GM21576 (cell line): ENCODE data around the gene HDAC7.
"Not testable (repeated sequence)": the region's sequence is repeated elsewhere in the genome, so short reads cannot be mapped to it uniquely, and the experiment has no call there.

Experiments used
- ATAC-seq: cut with Tn5 transposase; IDR thresholded peaks from one replicate; pipeline ENCODE4 v1.9.1; 2021; ENCODE audit warnings: mild to moderate bottlenecking, moderate library complexity; ENCODE audit not compliant: unreplicated experiment

The HDAC7 gene

DNA sequence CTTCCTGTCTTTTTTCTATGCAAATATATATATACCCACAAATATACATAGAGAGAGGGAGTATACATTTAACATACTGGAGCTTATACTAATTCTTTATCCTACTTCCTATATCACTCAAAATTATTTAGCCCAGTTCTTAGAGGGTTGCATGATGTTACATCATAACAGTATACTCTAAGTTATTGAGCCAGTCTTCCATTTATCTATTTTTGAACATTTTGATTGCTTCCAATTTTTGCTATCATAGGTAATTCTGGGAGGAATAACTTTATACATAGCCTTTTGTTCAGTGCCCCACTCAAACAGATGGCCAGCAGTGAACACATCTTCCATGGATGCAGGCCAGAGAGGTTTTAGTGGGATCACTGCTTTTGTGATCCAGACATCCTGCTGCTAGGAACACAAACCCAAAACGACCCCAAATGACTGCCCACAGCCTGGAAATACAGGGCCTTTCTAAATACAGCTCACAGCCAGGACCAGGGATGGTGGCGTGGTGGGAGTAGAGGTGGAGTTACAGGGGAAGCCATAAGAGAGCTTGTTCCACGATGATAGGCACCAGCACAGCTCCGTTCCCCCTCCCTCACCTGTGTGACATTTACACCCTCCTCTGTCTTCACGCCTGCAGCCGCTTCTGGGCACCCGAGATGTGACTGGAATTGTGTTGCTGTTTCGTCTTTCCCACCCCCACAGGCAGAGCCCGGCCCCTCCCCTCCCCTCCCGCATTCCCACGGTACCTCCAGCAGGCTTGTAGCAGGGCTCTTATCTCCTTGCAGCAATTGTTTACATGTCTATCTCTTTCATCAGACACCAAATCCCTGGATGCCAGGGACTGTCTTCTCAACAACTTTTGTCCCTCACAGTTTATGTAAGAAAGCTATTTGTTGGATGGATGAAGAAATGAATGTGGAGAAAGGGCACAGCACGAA is 30.7 kb upstream of the HDAC7 start:
- ATAC-seq, result no peak

DNA sequence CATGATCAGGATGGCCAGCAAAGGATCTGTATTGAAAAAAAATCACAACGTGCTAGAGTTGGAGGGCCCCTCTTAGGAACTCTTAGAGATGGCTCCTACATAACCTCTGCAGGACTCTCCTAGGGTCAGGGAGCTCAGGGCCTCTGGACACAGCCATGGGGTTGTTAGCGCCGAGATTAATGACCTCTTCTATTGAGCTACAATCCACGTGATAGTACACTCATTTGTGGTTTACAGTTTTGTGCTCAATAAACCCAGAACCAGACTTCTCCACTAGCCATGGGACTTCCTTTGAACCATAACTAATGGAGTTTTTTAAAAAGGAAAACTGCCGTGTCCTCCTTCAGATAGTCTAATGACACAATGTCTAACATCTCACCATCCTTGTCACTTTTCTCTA is 29.6 kb upstream of the HDAC7 start:
- no peak for ATAC-seq

DNA sequence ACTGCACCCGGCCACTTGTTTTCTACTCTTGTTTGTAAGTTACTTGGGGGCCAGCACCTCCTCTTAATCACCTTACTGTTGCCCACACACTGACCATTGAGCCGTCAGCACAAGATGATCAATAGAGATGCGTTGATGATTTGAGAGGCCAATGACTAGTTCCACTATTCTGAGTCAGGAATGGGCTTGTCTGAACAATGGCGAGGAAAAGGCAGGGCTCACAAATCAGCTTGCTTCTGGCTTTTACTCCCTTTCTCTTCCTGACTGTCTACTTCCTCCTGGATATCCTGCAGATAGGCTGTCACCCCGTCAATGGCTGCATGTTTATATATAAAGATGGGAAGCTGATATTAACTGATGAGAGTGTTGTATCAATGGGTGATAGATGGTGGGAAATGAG is 29.1 kb upstream of the HDAC7 start:
- no peak for ATAC-seq

DNA sequence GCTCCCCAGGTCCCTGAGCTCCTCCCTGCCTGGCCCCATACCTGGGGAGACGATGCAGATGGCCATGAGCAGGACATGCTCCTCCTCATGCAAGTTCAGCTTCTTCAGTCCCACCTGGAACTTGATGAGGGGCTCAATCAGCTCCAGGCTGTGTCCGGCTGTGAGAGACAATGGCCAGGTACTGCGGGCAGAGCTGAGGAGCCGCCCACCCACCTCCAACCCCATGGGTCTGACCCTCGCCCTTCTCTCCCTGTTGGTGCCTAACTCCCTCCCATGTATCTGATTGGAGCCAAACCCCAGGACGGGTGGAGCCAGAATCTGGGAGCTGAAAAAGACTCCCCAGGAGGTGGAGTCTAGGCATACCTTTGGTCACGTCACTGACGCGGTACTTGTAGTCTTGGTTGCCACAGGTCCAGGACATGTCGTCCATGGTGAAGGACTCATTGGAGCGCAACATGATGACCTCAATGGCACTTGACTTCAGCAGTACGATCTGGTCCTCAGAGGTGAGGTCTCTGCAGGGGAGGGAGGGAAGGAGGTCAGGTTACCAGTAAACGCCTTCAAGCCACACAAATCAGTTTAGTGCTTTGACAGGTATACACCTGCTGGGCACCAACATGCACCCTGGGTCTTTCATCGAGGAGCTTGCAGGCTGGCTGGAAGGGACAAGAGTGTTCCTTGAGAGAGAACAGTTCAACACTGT is 26.7 kb upstream of the HDAC7 start:
- ATAC-seq, result no peak

DNA sequence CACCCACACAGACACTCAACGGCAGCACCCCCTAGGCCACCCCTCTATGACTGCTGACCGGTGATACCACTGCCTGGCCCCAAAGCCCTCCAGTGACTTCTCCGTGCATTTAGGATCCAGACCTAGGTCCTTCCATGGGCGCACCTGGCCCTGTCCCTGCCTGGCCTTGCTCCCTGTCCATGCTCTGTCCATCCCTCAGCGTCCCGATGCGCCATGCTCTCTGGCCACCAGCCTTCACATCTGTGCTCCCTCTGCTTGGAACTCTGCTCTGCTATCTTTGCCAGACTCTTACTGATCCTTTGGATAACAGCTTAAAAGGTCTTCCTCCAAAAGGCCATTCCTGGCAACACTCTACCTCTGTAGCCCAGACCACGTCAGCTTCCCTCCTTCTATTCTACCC is 25.4 kb upstream of the HDAC7 start:
- no peak for ATAC-seq

DNA sequence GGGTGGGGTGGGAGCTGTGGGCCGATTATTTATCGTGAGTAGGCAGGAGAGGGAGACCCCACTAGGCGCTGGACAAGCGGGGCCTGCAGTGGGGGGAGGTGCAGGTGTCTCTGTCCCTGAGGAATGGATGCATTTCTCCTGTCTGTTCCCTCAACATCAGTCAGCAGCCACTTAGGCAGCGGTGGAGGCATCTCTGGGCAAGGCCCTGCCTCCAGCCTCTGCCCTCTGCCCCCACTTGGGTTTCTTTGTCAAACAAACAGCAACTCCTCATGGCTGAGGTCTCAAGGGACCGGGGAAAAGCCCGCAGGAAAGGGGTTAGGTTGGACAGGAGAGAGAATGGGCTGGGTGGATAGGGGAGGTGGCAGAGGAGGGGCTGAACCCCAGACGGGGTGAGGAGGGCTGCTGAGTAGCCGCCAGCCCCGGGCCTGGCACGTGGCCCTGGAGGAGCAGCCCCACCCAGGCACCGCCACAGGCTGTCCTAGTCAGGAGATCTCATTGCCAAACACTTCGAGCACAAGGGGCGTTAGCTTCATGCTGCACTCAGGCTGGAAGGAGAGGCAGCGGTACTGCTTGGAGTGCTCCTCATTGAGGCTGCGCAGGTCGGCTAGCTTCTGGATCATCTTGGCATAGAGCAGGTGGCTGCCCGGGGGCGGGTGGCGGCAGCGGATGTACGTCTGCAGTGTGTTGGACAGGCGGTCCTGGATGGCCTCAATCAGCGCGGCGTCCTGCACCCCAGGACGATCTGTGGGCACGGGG is 24.7 kb upstream of the HDAC7 start:
- no peak for ATAC-seq

DNA sequence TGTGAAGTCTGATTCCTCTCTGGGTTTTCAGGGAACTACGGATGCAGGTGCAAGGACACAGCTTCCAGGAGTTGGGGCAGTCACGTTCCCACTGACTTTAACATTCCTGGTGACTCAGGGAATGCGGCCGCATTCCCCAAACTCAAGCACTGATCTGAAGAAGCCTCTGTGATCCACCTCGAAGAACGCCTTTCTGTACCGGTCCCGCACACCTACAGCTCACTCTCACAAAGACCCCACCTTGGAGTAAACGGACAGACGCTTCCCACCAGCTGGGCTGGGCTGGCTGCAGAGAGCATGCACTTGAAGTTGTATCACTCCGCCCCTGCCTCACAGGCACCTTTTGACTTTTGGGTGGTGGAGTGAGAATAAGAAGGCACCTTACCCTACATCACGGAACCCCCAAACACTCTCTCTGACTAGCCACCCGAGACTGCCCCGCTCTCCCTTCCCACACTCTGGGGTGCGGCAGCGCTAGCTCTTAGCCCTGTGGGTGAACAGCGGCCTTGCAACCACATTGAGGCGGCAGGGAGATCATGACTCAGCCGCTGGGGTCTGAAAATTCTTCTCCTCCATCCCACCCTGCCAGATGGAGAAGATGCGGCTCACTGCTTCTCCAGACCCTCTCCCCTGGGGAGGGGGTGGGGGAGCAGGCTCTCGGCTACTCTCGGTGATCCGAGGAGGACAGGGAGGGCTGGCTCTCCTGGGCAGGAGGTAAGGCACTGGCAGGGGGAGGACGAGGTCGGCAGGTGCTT is 23.7 kb upstream of the HDAC7 start:
- no peak for ATAC-seq

DNA sequence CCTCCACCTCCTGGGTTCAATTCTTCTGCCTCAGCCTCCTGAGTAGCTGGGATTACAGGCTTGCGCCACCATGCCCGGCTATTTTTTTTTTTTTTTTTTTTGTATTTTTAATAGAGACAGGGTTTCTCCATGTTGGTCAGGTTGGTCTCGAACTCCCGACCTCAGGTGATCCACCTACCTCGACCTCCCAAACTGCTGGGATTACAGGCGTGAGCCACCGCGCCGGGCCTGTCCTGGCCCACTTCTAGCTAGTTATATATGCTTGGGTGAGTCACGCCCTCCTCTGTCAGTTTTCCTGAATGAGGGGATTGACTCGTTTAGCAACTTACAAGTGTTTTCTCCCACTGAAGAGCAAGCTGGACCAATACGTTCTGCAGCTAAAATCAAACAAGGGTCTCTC is 22.8 kb upstream of the HDAC7 start:
- ATAC-seq, result not testable (repeated sequence)

DNA sequence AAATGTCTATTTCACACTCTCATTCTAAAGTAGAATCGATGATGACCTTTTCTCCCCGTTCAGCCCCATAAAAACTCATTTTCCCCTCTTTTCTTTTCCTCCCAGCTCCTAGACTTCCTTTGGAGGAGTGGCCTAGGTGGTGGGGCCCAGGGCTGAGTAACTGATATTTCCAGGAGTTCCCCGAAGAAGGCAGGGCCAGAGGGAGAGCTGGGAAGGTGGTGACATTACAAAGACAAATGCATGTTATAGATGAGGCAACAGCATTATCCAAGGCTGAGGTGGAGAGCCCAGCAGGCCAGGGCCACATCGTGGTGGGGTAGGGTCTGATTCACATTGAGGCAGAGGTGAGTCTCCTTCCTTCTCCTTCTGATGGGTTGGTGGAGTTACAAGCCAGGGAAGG is 22.2 kb upstream of the HDAC7 start:
- ATAC-seq, result no peak

DNA sequence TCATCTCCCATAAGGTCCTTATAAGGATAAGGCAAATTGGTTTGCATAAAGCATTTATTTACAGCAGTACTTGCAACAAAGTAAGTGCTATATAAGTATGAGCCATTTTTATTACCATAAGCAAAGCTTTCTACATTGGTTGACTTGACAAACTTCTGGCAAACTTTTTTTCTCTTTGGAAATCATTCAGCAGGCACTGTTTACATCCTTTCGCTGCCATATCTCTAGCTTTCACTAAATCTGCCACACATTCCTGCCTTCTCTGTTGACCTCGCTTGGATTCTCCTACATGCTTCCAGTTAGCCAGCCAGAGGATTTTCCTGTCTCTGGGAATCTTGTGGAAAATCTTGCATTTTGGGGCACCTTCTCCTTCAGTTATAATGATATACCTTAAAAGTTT is 21.8 kb upstream of the HDAC7 start:
- no peak for ATAC-seq

DNA sequence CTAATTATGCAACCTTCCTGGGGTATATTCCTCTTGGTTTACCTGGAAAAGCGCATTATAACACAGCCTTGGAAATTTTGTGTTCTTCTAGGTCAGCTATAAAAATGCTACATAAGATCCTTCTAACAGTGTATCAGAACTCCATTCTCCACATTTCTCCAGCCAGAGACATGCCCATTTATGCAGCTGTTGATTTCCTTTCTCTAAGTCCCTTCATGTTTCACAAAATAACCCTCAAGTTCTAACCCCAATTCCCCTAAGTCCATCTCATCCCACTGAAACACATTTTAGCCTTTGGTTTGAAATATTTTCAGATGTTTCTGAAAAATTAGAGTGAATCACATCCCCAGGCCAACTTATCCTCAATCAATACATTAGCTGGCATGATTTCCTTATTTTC is 20.9 kb upstream of the HDAC7 start:
- ATAC-seq, result no peak

DNA sequence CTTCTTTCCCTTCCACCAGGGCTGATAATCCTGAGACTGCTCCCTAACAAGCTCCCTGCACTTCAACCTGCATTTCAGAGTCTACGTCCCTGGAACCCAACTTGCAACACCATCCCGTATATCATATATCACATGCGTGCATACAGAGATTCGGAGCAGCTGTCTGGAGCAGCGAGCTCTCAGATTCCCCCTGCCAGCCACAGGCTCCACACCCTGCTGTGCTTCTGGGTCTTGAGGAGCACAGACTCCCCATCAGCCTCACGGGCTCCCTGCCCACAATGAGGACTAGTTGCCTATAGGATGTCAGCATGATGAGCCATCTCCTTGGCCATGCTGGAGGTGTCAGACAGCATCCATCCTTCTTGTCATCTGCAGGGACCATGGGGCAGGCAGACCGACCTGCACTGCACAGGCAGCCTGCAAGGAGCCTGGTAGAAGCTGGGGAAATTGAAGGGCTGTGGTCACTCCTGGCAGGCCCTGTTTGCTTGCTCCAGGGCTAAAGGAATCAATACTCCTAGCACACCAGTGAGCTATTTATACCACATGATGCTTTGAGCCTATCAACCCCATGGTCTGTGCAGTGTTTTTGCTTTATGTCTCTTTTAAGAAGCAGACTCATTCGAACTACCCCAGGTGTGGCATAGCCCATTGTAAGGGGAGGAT is 19.6 kb upstream of the HDAC7 start:
- no peak for ATAC-seq

DNA sequence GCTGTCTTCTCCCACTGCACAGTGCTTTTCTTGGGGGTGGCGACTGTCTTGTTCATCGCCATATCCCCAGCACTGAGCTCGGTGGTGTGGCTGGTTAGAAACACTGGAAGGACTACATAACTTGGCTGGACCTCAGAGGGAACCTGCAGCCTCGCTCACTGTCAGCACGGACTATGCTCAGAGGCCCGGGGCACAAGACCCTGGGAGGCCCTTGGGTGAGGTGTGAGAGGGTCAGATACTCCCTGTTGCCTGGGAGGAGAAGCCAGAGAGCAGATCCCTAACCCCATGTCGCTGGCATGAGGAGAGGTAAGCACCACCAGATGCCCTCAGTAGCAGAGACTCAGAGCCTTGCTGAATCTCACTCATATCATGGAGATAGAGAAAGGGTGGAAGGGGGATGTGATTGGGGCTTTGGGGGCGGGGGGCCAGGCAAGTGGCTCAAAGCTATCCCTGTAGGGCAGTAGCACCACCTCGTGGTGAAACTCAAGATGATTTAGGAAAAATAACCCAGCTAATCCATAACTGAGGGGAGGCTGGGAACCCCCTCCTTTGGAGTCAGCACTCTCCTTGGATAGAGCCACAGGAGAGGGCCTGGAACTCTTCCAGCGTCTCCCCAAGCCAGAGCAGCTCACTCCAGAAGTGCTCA is 18.7 kb upstream of the HDAC7 start:
- ATAC-seq, result no peak

DNA sequence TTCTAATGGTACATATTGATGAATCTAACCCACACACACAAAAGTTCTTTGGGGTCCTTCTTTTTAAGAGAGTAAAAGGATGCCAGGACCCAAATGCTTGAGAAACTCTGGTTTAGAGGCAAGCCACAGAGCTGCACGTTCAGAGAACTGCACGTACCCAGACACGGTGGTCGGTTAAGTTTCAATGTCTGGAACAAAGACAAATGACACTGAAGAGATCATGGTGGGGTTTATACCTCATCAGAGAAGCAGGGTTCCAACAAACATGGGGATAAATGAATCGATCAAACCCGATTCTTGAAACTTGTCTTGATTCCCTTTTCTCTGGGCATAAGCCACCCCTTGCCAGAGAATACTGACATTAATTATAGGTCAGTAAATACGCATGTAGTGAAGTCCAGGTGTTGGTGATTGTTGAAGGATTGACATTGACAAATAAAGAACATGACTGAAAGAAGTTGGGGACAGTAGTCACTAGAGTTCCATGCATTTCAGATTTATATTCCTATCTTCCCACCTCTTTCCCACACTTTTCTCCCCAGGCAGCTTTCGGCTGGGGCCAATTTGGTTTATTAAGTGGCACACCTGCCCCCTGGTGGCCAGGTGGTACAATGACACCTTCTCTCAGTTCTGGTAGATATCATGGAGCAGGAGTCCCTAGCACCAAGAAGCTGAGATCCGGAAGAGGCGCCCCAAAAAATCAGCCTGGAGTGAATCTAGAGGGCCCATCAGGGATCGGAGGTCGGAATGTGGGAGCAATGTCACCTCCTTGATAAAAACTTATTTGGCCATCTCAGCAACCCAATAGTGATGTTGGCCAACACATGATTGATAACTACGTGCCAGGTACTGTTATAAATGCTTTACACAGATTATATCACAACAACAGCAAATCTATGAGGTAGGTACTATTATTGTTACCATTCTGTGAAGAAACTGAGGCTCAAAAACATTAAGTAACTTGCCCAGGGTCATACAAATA is 17.8 kb upstream of the HDAC7 start:
- ATAC-seq, result no peak

DNA sequence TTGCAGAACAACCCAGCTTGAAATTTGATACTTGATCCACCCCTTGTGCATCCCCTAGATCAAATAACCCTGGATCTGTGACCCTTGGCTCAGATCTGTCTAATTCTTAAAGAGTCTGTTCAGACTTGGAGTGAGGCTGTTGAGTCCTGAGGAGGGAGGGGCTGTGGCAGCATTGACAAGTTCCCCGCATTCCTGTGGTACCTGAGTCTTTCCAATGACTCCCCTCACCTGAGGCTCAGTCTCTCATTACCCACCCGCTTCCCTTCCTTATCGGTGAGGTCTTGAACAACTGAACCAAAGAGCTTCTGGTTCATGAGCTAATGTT is 16.1 kb upstream of the HDAC7 start:
- no peak for ATAC-seq

DNA sequence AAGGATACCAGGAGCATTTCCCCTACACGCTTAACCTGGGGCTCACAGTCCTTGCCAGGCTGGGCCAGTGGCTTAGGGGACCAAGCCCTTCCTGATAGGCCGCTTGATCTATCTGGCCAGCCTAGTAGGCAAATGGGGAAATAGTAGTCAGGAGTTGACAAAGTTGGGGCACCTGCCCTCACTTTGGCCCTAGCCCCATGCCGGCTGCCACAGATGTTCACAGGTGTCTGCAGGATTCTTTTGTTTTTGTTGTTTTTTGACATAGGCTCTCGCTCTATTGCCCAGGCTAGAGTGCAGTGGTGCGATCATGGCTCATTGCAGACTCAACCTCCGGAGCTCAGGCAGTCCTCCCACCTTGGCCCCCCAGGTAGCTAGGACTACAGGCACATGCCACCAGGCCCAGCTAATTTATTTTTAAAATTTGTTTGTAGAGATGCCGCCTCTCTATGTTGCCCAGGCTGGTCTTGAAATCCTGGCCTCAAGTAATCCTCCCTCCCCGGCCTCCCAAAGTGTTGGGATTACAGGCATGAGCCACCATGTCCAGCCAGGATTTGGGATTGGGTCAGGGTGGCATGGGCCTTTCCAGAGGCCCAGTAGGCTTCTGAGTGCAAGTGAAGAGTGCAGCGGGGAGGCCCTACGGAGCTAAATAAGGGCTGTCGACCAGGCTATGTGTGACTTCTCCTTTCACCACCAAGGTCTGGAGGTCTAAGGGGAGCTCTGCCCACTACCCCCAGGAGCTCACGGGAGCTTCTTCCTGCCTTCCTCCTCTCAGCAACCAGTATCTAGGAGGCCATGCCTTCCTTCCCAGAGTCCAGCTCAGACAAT is 15.5 kb upstream of the HDAC7 start:
- no peak for ATAC-seq

DNA sequence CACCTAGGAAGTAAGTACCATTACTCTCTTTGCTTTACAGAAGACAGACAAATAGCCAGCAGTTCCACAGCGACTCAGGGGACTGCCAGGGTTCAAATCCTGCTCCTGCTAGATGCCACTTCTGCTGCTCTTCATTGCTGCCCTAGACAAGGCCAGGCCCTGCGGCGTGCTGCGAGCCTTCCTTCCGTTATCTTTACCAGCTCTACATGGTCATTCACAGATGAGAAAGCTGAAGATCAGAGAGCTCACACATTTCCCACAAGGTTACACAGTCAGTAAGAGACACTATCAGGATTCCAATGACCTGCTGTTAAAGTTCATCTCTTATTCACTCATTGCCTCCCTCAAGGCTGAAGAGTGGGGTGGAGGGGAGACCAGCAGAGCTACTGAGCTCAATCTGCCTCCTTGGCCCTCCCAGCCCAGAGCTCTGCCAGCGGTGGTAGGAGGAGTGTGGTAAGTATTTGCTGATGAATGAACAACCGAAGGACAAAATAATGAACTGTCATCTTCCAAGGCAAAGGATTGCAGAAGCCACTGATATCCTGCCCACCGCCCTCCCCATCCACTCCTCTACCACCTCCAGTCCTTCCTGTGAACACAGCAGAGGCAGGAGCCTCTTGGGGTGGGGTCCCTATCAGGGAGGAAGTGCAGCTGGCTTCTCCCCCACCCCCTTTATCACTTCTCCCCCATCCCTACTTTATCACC is 14.6 kb upstream of the HDAC7 start:
- no peak for ATAC-seq
